Dendritic cell treated with granulocyte-macrophage colony-stimulating factor and Interleukin-4, amounts not matched to agents 40 ng/mL and 50 ng/mL, for 4 days (primary cell): ENCODE measurements around the gene RBBP8.
"Not testable (repeated sequence)": the region's sequence is repeated elsewhere in the genome, so short reads cannot be mapped to it uniquely, and the experiment has no call there.

ENCODE experiments used
- H3K27ac Mint-ChIP-seq: one replicate; pipeline ENCODE4 v1.8.0; 2022; ENCODE audit warnings: mild to moderate bottlenecking, mixed read lengths
- H3K27me3 Mint-ChIP-seq: one replicate; pipeline ENCODE4 v1.8.0; 2022; ENCODE audit warnings: mild to moderate bottlenecking, mixed read lengths
- H3K36me3 Mint-ChIP-seq: one replicate; pipeline ENCODE4 v1.8.0; 2022; ENCODE audit warnings: low read depth, mixed read lengths
- H3K4me1 Mint-ChIP-seq: one replicate; pipeline ENCODE4 v1.8.0; 2022; ENCODE audit warnings: low read depth, mixed read lengths
- H3K4me3 Mint-ChIP-seq: one replicate; pipeline ENCODE4 v1.8.0; 2022; ENCODE audit warnings: mild to moderate bottlenecking, moderate library complexity, mixed read lengths
- H3K9me3 Mint-ChIP-seq: one replicate; pipeline ENCODE4 v1.8.0; 2022; ENCODE audit warnings: mixed read lengths
- intact Hi-C: fragments of 100-400 bp; cut with micrococcal nuclease; formaldehyde crosslinking; loops from one replicate; pipeline ENCODE4 v1.15.0; 2022

RBBP8 gene

DNA sequence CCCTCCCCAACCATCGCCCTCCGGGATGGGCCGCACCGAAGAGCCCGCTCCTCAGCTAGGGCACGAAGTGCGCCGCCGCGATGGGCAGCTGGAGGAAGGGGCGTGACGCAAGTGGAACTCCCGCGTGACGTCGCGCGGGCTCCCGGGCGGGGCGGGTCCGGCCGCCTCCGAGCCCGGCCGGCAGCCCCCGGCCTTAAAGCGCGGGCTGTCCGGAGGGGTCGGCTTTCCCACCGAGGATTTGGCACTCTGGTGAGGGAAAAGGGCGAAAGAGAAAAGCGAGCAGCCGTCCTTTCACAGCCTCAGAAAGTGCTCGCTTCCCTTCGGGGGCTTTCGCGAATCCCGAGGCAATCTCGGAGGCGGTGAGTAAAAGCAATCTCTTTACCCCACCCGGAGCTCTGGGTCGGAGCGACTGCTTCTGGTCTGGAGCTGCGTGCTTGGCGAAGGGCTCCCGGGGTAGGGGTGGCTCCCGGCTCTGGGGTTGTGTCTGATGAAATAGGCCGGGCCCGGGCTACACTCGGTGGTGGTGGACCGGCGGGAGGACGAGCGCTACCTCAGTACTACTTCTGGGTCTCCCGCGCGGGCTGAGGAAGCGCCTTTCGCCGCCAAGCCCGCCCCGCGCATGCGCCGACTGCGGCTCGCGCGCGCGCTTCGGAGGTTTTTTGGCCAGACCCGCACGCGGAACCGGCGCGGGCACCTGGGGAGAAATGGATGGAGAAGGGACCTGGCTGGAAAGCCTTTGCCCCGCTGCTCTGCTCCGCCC is at the start of gene RBBP8:
Gene RBBP8, plus strand, starts transcription at position 123 of the 760 bp plus-strand sequence. CDS start 3,524 bp downstream, outside the sequence.
- Mint-ChIP-seq H3K9me3 (no peaks in the 10 kb centered on the region), H3K27ac (peak within 1 kb of the TSS; percentile 95), H3K4me1 (peaks cover 16% of the 10 kb centered on the region), H3K36me3 (peaks cover 13% of the 10 kb centered on the region), H3K4me3 (peak within 1 kb of the TSS; percentile 91), H3K27me3 (no peaks in the 10 kb centered on the region)
- intact Hi-C loops, result loop anchor here (5.0 to 10.0 kb wide), 2 partner anchors 144 to 481 kb away; no protein-coding TSS in a partner anchor

- Mint-ChIP-seq H3K27ac (no peak overlapping the region), H3K4me3 (no peak overlapping the region), H3K36me3 (no peaks in the 10 kb centered on the region), H3K4me1 (no peaks in the 10 kb centered on the region), H3K9me3 (peaks cover 18% of the 10 kb centered on the region), H3K27me3 (no peaks in the 10 kb centered on the region)
- intact Hi-C loops, result no loop called here
Observed at GRCh38 chr18:22883827-22884226, 49.3 kb upstream of the RBBP8 start.

DNA sequence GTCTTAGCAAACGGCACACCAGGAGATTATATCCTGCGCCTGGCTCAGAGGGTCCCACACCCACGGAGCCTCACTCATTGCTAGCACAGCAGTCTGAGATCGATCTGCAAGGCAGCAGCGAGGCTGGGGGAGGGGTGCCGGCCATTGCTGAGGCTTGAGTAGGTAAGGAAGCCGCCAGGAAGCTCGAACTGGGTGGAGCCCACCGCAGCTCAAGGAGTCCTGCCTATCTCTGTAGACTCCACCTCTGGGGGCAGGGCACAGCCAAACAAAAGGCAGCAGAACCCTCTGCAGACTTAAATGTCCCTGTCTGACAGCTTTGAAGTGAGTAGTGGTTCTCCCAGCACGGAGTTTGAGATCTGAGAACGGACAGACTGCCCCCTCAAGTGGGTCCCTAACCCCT is 47.4 kb upstream of the RBBP8 start:
- intact Hi-C loops, H3K27ac Mint-ChIP-seq, H3K4me1 Mint-ChIP-seq, H3K27me3 Mint-ChIP-seq, H3K36me3 Mint-ChIP-seq, H3K4me3 Mint-ChIP-seq: not testable (repeated sequence)
- peaks cover 18% of the 10 kb centered on the region for H3K9me3 Mint-ChIP-seq

DNA sequence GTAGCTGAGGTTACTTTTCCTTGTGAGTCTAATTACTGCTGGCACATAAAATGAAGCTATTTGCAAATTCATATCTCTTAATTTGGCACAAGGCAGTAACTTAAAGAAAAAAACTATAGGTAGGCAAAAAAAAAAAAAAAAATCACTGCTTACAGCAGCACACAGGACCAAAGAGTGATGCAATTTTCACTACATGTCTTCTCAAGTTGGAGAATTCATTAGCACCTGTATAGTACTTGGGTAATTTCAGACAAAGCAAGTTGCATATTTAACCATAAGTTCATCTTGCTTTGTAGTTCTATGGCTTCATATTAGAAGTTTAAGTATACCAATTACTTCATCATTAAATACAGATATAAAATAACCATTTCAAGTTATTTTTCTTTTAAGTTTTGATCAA is 33.7 kb upstream of the RBBP8 start:
- intact Hi-C loops, result no loop called here
- H3K27ac Mint-ChIP-seq, result no peak overlapping the region

DNA sequence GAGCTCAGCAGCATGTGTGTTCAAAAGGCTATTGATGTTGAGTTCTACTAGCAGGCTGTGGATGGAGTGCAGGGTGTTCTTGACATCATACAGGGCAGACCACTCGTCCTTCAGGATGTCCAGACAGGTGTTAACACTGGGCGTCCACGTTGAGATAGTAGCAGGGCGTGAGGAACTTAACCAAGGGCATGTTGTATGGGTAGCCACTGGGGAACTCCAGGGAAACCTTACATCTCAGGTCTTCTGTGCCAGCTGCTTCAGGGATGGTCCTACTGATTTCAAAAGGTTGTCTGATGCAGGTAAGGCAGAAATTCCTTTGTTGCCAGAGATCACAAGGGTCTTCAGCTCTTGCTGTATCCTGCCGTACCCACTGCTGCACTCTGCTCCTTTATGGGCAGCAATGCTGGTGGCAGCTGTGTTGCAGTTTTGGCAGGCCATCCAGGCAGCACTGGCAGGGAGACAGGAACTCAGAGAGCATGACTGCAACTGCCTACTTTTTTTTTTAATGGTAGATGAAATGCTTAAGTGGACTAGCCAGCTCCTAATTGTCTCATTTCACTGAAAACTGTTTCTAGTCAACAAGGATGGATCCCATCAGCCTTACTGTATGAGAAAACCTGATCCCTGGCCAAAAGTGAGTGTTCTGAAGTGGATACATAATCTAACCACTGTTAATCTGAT is 32.4 kb upstream of the RBBP8 start:
- intact Hi-C loops, result no loop called here
- no peaks in the 10 kb centered on the region for H3K27me3 Mint-ChIP-seq
- peaks cover 8% of the 10 kb centered on the region for H3K9me3 Mint-ChIP-seq
- H3K4me3 Mint-ChIP-seq, result no peak overlapping the region
- no peaks in the 10 kb centered on the region for H3K36me3 Mint-ChIP-seq
- no peak overlapping the region for H3K27ac Mint-ChIP-seq
- no peaks in the 10 kb centered on the region for H3K4me1 Mint-ChIP-seq

More for the DNA sequence above, 33.7 kb upstream of the RBBP8 start:
- no peak overlapping the region for H3K4me3 Mint-ChIP-seq
- H3K36me3 Mint-ChIP-seq, result no peaks in the 10 kb centered on the region
- no peaks in the 10 kb centered on the region for H3K4me1 Mint-ChIP-seq
- H3K27me3 Mint-ChIP-seq, result no peaks in the 10 kb centered on the region
- peaks cover 8% of the 10 kb centered on the region for H3K9me3 Mint-ChIP-seq

DNA sequence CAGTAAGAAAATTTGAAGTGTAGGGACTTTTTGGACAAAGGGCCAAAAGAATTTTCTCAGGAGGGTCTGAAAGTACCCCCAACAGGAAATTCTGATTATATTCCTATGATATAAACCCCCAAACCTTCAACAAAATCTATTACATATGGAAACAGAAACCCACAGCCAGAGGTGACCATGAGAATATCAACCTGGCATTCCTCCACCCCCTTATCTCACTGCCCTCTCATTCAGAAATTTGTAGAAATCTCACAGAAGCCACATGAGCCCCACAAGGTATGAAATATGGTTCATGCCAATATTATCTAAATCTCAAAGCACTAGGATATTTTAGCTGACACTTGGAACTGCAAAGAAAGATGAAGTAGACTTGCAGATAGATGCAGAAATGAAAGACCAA is 31.0 kb upstream of the RBBP8 start:
- Mint-ChIP-seq H3K27me3 (no peaks in the 10 kb centered on the region), H3K4me1 (no peaks in the 10 kb centered on the region), H3K9me3 (peaks cover 8% of the 10 kb centered on the region), H3K36me3 (no peaks in the 10 kb centered on the region), H3K4me3 (no peak overlapping the region), H3K27ac (no peak overlapping the region)
- intact Hi-C loops, result no loop called here

DNA sequence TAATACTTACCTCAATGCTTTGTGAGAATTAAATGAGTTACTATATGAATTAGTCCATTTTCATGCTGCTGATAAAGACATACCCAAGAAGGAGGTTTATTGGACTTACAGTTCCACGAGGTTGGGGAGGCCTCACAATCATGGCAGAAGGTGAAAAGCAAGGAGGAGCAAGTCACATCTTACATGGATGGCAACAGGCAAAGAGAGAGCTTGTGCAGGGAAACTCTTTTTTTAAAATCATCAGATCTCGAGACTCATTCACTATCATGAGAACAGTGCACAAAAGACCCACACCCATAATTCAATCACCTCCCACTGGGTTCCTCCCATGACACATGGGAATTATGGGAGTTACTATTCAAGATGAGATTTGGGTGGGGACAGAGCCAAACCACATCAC is 29.9 kb upstream of the RBBP8 start:
- H3K27me3 Mint-ChIP-seq, H3K27ac Mint-ChIP-seq, H3K9me3 Mint-ChIP-seq, intact Hi-C loops, H3K36me3 Mint-ChIP-seq, H3K4me1 Mint-ChIP-seq, H3K4me3 Mint-ChIP-seq: not testable (repeated sequence)

GRCh38 chr18:22912149-22912548 is 21.0 kb upstream of the RBBP8 start:
- Mint-ChIP-seq H3K4me3 (no peak overlapping the region), H3K27me3 (no peaks in the 10 kb centered on the region), H3K27ac (no peak overlapping the region), H3K36me3 (no peaks in the 10 kb centered on the region), H3K9me3 (no peaks in the 10 kb centered on the region), H3K4me1 (no peaks in the 10 kb centered on the region)
- intact Hi-C loops, result no loop called here

- Mint-ChIP-seq H3K27me3 (no peaks in the 10 kb centered on the region), H3K4me1 (no peaks in the 10 kb centered on the region), H3K36me3 (no peaks in the 10 kb centered on the region), H3K27ac (no peak overlapping the region), H3K9me3 (no peaks in the 10 kb centered on the region), H3K4me3 (no peak overlapping the region)
- intact Hi-C loops, result no loop called here
Observed at GRCh38 chr18:22912835-22913234, 20.3 kb upstream of the RBBP8 start.

DNA sequence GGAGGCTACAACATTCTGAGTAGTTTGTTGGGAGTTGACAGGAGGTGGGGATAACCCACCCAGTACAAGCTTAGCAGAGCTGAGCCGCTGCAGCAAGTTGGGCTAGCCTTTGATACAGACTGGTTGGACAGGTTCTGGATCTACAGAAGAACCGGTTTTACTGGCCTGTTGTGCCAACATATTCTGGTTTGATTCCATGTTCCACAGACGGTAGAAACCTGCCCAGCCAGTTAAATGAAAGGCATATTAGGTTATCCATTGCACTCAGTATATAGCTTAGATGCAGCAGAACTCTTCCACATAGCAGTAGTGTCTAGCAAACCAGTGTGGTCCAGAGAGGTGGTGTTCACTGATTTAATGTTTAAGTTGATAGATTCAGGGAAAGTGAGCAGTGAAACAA is 19.3 kb upstream of the RBBP8 start:
- Mint-ChIP-seq H3K4me1 (no peaks in the 10 kb centered on the region), H3K36me3 (no peaks in the 10 kb centered on the region), H3K27me3 (no peaks in the 10 kb centered on the region), H3K9me3 (no peaks in the 10 kb centered on the region), H3K4me3 (no peak overlapping the region), H3K27ac (no peak overlapping the region)
- intact Hi-C loops, result no loop called here

DNA sequence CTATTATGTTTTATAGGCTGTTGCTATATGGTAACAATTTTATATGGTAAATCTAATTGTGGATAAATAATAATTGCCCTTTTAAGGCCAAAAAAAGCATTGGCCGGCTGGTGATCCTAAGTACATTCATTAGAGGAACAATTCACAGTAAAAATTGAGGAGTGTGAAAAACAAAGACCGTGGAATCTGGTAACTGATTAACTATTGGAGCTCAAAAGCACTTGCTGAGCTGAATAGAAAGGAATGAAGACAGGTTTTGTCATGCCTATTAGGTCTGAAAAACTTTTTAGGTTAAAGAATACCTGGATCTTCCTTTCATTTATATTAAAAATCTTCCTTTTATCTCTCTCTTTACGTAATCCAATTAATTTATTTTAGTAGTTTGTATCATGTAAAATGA is 18.5 kb upstream of the RBBP8 start:
- no peak overlapping the region for H3K27ac Mint-ChIP-seq
- H3K9me3 Mint-ChIP-seq, result no peaks in the 10 kb centered on the region
- H3K36me3 Mint-ChIP-seq, result no peaks in the 10 kb centered on the region
- intact Hi-C loops, result no loop called here
- H3K4me1 Mint-ChIP-seq, result no peaks in the 10 kb centered on the region
- no peak overlapping the region for H3K4me3 Mint-ChIP-seq
- no peaks in the 10 kb centered on the region for H3K27me3 Mint-ChIP-seq

DNA sequence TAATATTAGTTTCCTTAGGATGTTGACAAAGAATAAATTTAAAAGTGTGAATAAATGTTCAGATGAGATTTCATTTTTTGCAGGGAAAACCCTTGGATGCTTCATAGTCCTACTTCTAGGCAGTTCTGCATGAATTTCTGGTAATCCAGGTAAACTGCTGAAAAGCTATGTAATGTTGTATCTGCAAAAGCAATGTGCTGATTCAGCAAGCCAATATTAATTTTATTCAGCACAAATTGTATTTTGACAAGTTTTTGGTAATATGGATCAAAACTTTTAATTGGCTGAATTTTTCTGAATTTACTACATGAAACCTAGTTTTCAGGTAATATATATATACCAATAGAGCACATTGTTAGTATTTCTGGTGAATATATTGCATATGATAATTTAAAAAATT is 17.8 kb upstream of the RBBP8 start:
- Mint-ChIP-seq H3K36me3 (no peaks in the 10 kb centered on the region), H3K4me3 (no peak overlapping the region), H3K27ac (no peak overlapping the region), H3K27me3 (no peaks in the 10 kb centered on the region), H3K9me3 (no peaks in the 10 kb centered on the region), H3K4me1 (no peaks in the 10 kb centered on the region)
- intact Hi-C loops, result no loop called here

- Mint-ChIP-seq H3K27ac (no peak overlapping the region), H3K4me3 (no peak overlapping the region), H3K27me3 (no peaks in the 10 kb centered on the region), H3K4me1 (no peaks in the 10 kb centered on the region), H3K9me3 (no peaks in the 10 kb centered on the region), H3K36me3 (no peaks in the 10 kb centered on the region)
- intact Hi-C loops, result no loop called here
Observed at GRCh38 chr18:22921772-22922171, 11.4 kb upstream of the RBBP8 start.

DNA sequence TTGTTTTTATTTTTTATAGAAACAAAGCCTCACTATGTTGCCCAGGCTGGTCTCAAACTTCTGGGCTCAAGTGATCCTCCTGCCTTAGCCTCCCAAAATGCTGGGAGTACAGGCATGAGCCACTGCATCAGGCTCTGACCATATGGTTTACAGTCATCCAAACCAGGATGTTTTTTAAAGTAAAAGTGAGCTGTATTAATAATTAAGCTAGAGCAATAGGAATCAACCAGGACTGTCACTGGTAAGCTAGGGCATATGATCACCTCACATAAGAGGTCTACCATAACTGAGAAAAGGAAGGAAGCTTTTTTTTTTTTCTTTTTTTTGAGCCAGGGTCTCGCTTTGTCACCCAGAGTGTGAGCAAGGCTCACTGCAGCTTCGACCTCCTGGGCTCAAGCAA is 8.5 kb upstream of the RBBP8 start:
- H3K36me3 Mint-ChIP-seq, result no peaks in the 10 kb centered on the region
- H3K9me3 Mint-ChIP-seq, result no peaks in the 10 kb centered on the region
- no peak overlapping the region for H3K4me3 Mint-ChIP-seq
- H3K4me1 Mint-ChIP-seq, result no peaks in the 10 kb centered on the region
- no peak overlapping the region for H3K27ac Mint-ChIP-seq
- no peaks in the 10 kb centered on the region for H3K27me3 Mint-ChIP-seq
- intact Hi-C loops, result no loop called here

- Mint-ChIP-seq H3K27ac (no peak overlapping the region), H3K9me3 (no peaks in the 10 kb centered on the region), H3K36me3 (no peaks in the 10 kb centered on the region), H3K4me3 (no peak overlapping the region), H3K4me1 (no peaks in the 10 kb centered on the region), H3K27me3 (no peaks in the 10 kb centered on the region)
- intact Hi-C loops, result no loop called here
Observed at GRCh38 chr18:22926454-22926853, 6.7 kb upstream of the RBBP8 start.
